HL-60/S4 (cell line): ENCODE data around the gene ZBTB4.
"Not testable (repeated sequence)": the region's sequence is repeated elsewhere in the genome, so short reads cannot be mapped to it uniquely, and the experiment has no call there.

Experiments
- in situ Hi-C: fragments of 300-500 bp; cut with MboI; formaldehyde crosslinking; loops from 2 replicates; pipeline ENCODE4 v1.14.3; 2022; ENCODE audit warnings: low sequenced_read_pairs

The ZBTB4 gene

DNA sequence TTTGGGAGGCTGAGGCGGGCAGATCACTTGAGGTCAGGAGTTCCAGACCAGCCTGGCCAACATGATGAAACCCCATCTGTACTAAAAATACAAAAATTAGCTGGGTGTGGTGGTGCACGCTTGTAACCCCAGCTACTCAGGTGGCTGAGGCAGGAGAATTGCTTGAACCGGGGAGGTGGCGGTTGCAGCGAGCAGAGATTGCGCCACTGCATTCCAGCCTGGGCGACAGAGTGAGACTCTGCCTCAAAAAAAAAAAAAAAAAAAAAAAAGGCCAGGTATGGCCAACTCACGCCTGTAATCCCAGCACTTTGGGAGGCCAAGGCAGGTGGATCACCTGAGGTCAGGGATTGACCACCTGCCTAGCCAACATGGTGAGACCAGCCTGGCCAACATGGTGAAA, 4.7 kb downstream of the ZBTB4 start:
- in situ Hi-C loops: not testable (repeated sequence)

- in situ Hi-C loops: no loop called here
Observed at GRCh38 chr17:7471729-7472128, 7.7 kb downstream of the ZBTB4 start.

DNA sequence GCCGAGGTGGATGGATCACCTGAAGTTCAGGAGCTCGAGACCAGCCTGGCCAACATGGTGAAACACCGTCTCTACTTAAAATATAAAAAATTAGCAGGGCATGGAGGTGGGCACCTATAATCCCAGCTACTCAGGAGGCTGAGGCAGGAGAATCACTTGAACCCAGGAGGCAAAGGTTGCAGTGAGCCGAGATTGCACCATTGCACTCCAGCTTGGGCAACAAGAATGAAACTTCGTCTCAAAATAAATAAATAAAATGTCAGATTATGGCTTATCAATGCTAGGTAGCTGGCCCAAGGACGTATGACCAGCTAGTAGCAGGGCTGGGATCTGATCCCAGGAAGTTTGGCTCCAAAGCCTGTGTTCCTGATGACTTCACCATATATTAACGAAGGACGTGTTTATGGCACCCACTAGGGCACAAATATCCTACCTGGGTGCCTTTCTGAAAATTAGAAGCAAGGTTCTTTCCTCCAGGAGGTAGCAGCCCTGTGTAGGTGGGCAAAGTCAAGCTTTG, 8.9 kb downstream of the ZBTB4 start:
- in situ Hi-C loops: not testable (repeated sequence)

- in situ Hi-C loops: not testable (repeated sequence)
Observed at GRCh38 chr17:7469843-7470242, 9.6 kb downstream of the ZBTB4 start.

GRCh38 chr17:7468804-7469389, 10.5 kb downstream of the ZBTB4 start:
- in situ Hi-C loops: no loop called here

DNA sequence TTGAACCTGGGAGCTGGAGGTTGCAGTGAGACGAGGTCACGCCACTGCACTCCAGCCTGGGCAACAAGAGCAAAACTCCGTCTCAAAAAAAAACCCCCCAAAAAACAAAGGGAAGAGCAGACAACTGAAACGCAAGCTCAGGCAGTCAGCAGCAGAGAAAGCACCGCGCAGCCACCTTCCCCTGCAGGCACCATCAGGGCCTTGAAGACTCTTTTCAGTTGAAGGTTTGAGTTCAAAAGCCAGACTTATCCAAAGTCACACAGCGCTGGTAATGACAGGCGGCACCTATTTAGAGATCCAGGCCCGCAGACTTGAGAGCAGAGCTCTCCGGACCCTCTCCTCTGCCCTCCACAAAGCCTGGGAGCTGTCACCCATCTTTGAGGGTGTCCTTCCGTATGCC, 11.1 kb downstream of the ZBTB4 start:
- in situ Hi-C loops: no loop called here

DNA sequence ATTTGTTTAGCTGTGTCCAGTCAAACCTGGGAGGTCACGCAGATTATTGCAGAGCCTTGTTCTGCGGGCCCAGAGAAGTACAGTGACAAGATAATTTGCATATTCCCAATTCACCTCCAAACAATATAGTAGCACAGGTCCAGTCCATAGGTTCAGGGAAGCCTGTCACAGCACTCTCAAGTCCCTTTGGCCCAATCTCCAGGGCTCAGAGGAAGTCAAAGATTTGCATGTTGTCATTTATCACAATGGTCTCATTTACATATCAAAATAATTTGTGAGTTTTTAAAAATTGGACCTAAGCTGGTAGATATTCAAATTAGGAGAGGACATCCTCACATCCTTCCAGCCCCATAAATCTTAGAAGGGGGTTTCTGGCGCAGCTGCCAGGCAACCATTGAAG, 11.9 kb downstream of the ZBTB4 start:
- in situ Hi-C loops: no loop called here

GRCh38 chr17:7466639-7467341, 12.6 kb downstream of the ZBTB4 start:
- in situ Hi-C loops: no loop called here

DNA sequence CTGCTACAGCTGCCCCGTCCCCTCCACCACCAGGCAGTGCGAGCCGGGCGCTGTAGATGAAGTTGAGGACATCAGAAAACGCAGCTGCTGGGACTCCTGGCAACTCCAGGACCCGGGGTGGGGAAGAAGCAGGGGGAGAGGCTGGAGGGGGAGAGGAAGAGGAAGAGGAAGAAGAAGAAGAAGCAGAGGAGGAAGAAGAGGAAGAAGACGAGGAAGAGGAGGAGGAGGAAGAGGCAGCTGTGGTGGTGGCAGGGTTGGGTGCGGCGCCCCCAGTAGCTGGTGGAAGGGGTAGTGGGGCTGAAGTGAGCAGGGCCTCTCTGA, 13.2 kb downstream of the ZBTB4 start:
- in situ Hi-C loops: no loop called here

DNA sequence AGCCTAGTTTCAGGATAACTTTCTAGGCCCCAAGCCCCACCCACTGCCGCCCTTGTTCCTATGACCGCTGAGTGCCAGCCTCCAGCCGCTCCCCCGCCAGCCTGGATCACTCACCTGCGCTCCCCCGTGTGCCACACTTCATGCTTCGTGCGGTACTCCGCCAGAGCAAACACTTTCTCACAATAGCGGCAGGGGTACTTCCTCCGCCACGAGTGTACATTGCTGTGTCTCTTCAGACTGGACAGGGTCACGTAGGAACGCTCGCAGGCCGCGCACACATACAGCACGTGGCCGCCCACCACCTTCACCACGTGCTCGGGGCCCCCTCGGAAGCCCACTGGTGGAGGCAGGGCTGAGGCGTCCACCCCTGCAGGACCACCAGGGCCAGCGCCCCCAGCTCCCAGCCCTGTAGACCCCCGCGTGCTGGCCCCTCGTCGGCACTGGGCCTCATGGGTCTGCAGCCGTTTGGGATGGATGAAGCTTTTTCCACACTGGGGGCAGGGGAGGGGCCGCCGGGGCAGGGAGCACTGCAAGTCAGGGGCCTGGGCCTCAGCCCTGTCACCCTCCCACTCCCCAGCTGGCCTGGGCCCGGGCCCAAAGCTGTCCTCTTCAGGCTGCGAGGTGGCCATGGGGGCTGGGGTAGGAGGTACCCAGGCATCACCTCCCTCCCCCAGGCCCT, 13.7 kb downstream of the ZBTB4 start:
- in situ Hi-C loops: no loop called here

DNA sequence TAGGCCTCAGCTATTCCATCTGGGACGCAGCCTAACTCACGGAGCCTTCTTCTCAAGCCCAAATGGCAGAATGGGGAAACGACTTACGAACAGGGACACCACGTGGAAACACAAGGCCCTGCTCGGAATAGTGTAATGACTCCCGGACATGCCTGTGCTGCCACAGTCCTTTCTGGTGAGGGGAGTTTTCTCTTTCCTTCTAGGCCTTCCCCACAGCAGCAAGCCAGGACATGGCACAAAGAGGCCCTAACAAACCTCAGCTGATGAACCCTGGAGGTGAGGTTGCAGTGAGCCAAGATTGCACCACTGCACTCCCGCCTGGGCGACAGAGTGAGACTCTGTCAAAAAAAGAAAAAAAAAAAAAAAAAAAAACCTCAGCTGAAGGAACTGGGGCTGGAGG, 15.3 kb downstream of the ZBTB4 start:
- in situ Hi-C loops: no loop called here

GRCh38 chr17:7463372-7463846, 16.0 kb downstream of the ZBTB4 start:
- in situ Hi-C loops: no loop called here

- in situ Hi-C loops: no loop called here
Observed at GRCh38 chr17:7462474-7463371, 16.7 kb downstream of the ZBTB4 start.

- in situ Hi-C loops: no loop called here
Observed at GRCh38 chr17:7460850-7461660, 18.4 kb downstream of the ZBTB4 start.

DNA sequence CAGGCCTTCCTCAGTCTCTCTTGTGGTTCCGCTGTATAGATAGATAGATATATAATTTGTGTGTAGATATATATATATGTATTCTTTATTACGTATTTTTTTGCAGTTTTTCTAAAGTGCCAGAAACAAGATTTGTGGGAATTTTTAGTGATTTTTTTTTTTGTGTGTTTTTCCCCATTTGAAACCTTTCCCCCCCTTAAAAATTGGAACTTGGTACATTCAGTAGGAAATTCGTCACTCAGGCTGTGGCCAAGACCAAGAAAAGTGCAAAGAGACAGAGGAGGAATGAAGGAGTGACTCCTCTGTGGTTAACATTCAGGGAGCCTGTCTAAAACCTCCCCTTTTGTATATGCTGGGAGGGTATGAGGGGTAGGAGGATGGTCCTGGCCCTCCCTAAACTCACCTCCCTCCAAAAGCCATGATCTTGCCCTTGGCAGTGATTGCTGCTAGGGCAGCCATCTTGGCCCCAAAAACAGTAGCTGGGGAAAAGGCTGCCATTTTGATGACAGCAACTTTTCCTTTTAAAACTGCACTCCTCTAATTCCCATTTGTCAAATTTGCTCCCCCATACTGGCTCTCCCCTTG, 19.4 kb downstream of the ZBTB4 start:
- in situ Hi-C loops: no loop called here

- in situ Hi-C loops: no loop called here
Observed at GRCh38 chr17:7448461-7448860, 31.0 kb downstream of the ZBTB4 start.

DNA sequence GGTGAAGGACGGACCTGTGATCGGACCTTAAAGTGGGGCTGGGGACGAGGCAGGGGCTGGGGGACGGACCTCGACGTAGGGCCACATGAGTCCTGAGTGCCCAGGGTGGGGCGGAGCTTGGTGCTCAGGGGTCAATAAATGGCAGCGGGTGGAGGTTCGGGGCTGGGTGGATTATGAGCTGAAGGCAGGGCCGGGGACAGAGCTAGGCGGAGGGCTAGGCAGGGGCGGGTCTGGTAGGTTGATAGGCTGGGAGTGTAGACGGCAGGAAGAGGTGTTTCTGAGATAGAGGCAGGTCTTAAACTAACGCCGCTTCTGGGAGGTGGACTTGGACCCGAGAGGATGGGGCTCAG, 33.8 kb downstream of the ZBTB4 start:
- in situ Hi-C loops: no loop called here

- in situ Hi-C loops: no loop called here
Observed at GRCh38 chr17:7444682-7445618, 34.5 kb downstream of the ZBTB4 start, which contains the start of gene CHRNB1. CHRNB1 (plus strand) TSS chr17:7445061; CDS start chr17:7445128, 67 bp downstream.
